ENCODE measurements around the gene NXPE2.

DNA sequence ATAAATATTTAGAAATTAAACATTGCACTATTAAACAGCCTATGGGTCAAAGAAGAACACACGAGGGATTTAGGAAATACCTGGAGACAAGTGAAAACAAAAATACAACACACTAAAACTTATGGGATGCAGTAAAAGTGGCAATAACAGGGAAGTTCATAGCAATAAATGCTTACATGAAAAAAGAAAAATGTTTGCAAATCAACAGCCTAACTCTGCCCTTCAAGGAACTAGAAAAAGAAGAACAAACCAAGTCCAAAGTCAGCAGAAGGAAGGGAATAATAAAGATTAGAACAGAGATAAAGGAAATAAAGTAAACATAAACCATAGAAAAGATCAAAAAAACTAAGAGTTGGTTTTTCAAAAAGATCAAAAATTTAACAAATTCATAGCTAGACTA is 31.6 kb downstream of the NXPE2 start:
- TF ChIP-seq, protein P1, sequence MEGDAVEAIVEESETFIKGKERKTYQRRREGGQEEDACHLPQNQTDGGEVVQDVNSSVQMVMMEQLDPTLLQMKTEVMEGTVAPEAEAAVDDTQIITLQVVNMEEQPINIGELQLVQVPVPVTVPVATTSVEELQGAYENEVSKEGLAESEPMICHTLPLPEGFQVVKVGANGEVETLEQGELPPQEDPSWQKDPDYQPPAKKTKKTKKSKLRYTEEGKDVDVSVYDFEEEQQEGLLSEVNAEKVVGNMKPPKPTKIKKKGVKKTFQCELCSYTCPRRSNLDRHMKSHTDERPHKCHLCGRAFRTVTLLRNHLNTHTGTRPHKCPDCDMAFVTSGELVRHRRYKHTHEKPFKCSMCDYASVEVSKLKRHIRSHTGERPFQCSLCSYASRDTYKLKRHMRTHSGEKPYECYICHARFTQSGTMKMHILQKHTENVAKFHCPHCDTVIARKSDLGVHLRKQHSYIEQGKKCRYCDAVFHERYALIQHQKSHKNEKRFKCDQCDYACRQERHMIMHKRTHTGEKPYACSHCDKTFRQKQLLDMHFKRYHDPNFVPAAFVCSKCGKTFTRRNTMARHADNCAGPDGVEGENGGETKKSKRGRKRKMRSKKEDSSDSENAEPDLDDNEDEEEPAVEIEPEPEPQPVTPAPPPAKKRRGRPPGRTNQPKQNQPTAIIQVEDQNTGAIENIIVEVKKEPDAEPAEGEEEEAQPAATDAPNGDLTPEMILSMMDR (IDR thresholded peaks at IDR 0.05), result no peak
- TF ChIP-seq ZFX (IDR thresholded peaks at IDR 0.05; ENCODE audit: borderline replicate concordance), result no peak
